ENCODE measurements around the gene MRPS12. TPM values are rescaled to one million over a fixed set of nuclear protein-coding genes. Genes with fewer than 3 reads are reported as not detected.
A peak's percentile ranks its signal among the peaks of the same experiment; 100 is the strongest.
"Not testable (repeated sequence)": the region's sequence is repeated elsewhere in the genome, so short reads cannot be mapped to it uniquely, and the experiment has no call there.

The MRPS12 gene
- total RNA-seq (10 to 100 TPM; 14.3 to 15.8 TPM), polyA plus RNA-seq (10 to 100 TPM; 24.9 to 33.3 TPM)
- long read RNA-seq, donor 1, transcript MRPS12-201 (3 exons, 1,207 nt), result major isoform, 6 of 13 reads
- long read RNA-seq, donor 1, partial matches to known transcripts, result 0 of 13 reads
- long read RNA-seq, donor 1, other reads (novel, unspliced or antisense), result 1 of 13 reads
- long read RNA-seq, donor 2, transcript MRPS12-201 (3 exons, 1,207 nt), result major isoform, 5 of 7 reads
- long read RNA-seq, donor 2, partial matches to known transcripts, result 0 of 7 reads
- long read RNA-seq, donor 2, other reads (novel, unspliced or antisense), result 0 of 7 reads

DNA sequence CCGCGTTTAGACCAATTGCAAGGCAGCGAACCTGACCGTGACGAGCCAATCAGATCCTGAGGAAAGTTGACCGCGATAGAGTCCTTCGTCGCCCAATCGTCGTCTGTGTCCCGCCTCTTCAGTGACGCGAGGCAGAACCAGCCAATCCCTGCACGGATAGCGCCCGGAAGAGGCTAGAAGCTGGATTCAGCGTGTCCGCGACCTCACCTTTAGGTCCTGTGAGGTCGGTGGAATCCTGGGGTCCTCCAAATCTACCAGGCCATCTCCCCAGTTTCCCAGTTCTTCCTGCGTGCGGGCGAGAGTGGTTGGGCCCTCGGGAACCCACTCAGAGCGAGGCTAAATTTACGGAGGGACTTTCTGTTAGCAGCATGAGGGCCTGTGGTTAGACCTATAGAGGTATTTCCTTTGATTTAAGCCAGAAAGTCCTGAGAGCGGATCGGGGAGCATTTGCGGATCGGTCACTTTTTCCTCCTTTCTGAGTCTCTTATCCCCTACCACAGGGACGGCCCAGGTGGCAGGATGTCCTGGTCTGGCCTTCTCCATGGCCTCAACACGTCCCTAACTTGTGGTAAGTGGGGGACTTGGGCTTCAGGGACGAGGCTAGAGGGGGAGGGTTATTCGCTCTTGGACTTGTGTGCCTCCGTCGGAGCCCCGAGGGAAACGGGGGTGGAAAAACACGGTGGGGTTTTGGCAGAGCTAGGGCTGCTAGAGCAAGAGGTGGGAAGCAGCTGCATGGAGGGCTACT lies at the start of gene MRPS12:
MRPS12 (plus strand) TSS at position 169 of the 745 bp plus-strand sequence; CDS start at position 520, 351 bp downstream.
- Histone ChIP-seq H3K36me3 (ENCODE audit: control insufficient read depth in 1 of 2, insufficient read depth in 2 of 2, low read length in 1 of 2) (no peaks in the 10 kb centered on the region), H3K27me3 (ENCODE audit: control insufficient read depth in 1 of 2, insufficient read depth in 2 of 2, low read length in 1 of 2) (no peaks in the 10 kb centered on the region), H3K4me1 (ENCODE audit: control insufficient read depth in 1 of 2, insufficient read depth in 2 of 2, low read length in 2 of 2) (no peaks in the 10 kb centered on the region), H3K9me3 (ENCODE audit: control insufficient read depth, low read length) (no peaks in the 10 kb centered on the region), H3K4me3 (ENCODE audit: low read length in 2 of 2) (peak within 1 kb of the TSS; percentile 58 to 92), H3K27ac (ENCODE audit: low read depth in 1 of 2, low read length in 2 of 2) (peak within 1 kb of the TSS in 1 of 2 donors; percentile 69)
- intact Hi-C loops (cut with DNase I), result loop anchor here (1.0 to 10.0 kb wide), 2 partner anchors 386 to 387 kb away; no protein-coding TSS in a partner anchor
- DNase-seq, result peak; percentile 99
- 0% methylated on average over 40 of the region's 40 CpGs for WGBS, 2 donors
- ATAC-seq (ENCODE audit: low FRiP score), result peak; percentile 98

DNA sequence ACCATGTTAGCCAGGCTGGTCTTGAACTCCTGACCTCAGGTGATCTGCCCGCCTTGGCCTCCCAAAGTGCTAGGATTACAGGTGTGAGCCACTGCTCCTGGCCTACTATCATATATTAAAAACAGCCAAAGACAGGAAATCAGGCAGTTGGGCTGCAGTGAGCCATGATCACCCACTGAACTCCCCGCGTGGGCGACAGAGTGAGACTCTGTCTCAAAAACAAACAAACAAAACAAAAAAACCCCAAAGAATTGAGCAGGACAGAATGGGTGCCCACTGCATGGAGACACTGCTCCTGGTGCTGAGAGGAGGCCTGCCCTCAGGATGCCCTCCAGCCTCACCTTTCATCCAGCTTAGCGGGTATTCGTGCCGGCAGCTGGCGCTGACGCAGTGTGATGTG lies 47.5 kb upstream of the MRPS12 start:
- Histone ChIP-seq H3K27me3 (ENCODE audit: control insufficient read depth in 1 of 2, insufficient read depth in 2 of 2, low read length in 1 of 2) (no peaks in the 10 kb centered on the region), H3K4me3 (ENCODE audit: low read length in 2 of 2) (no peak overlapping the region), H3K4me1 (ENCODE audit: control insufficient read depth in 1 of 2, insufficient read depth in 2 of 2, low read length in 2 of 2) (no peaks in the 10 kb centered on the region), H3K36me3 (ENCODE audit: control insufficient read depth in 1 of 2, insufficient read depth in 2 of 2, low read length in 1 of 2) (no peaks in the 10 kb centered on the region), H3K27ac (ENCODE audit: low read depth in 1 of 2, low read length in 2 of 2) (no peak overlapping the region), H3K9me3 (ENCODE audit: control insufficient read depth, low read length) (no peaks in the 10 kb centered on the region)
- WGBS, 2 donors, result 93 to 94% methylated on average over 9 of the region's 9 CpGs
- intact Hi-C loops (cut with DNase I), result loop anchor here in 1 of 2 donors (10.0 kb wide), 1 partner anchor 478 kb away; the partner anchor contains the start of gene FAM98C
- DNase-seq (no peak), ATAC-seq (ENCODE audit: low FRiP score) (no peak)

DNA sequence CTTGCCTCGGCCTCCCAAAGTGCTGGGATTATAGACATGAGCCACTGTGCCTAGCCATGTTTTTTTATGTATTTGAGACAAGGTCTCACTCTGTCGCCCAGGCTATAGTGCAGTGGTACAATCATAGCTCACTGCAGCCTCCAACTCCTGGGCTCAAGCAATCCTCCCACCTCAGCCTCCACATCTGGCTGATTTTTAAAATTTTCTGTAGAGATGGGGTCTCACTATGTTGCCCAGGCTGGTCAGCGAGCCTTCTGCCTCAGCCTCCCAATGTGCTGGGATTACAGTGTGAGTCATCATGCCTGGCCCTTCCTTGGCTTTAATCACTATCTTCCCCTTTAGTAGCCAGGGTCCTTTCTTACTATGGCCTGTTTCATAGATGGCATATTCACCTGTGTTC lies 46.1 kb upstream of the MRPS12 start:
- not testable (repeated sequence) for H3K9me3 ChIP-seq (ENCODE audit: control insufficient read depth, low read length); H3K4me1 ChIP-seq (ENCODE audit: control insufficient read depth in 1 of 2, insufficient read depth in 2 of 2, low read length in 2 of 2); H3K36me3 ChIP-seq (ENCODE audit: control insufficient read depth in 1 of 2, insufficient read depth in 2 of 2, low read length in 1 of 2); DNase-seq; H3K4me3 ChIP-seq (ENCODE audit: low read length in 2 of 2); H3K27me3 ChIP-seq (ENCODE audit: control insufficient read depth in 1 of 2, insufficient read depth in 2 of 2, low read length in 1 of 2); H3K27ac ChIP-seq (ENCODE audit: low read depth in 1 of 2, low read length in 2 of 2); ATAC-seq (ENCODE audit: low FRiP score)
- intact Hi-C loops (cut with DNase I), result loop anchor here in 1 of 2 donors (10.0 kb wide), 1 partner anchor 480 kb away; the partner anchor contains the start of gene FAM98C
- 95 to 97% methylated on average over 3 of the region's 3 CpGs for WGBS, 2 donors

DNA sequence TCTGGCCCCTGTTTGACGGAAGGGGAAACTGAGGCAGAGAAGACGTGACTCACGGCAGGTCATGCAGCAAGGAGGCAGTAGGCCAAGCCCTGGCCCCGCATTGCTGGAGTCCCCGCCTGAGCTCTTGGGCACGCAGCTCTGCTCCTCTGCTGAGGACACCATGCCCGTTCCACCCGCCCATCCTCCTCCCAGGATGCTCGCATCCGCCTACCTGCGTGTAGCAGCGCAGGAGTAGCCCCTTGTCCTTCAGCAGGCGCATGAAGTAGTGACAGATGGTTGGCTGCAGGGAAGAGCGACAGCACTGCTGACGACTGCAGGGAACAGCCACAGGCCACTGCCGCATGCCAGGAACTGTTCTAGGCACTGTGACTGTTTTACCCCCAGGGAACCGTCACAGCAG lies 41.9 kb upstream of the MRPS12 start:
- H3K27ac ChIP-seq (ENCODE audit: low read depth in 1 of 2, low read length in 2 of 2), result no peak overlapping the region
- 93% methylated on average over 17 of the region's 17 CpGs for WGBS, 2 donors
- no peaks in the 10 kb centered on the region for H3K4me1 ChIP-seq (ENCODE audit: control insufficient read depth in 1 of 2, insufficient read depth in 2 of 2, low read length in 2 of 2)
- ATAC-seq (ENCODE audit: low FRiP score) (no peak), DNase-seq (no peak)
- H3K36me3 ChIP-seq (ENCODE audit: control insufficient read depth in 1 of 2, insufficient read depth in 2 of 2, low read length in 1 of 2), result peaks cover 0 to 6% of the 10 kb centered on the region in 2 donors
- no peak overlapping the region for H3K4me3 ChIP-seq (ENCODE audit: low read length in 2 of 2)
- H3K27me3 ChIP-seq (ENCODE audit: control insufficient read depth in 1 of 2, insufficient read depth in 2 of 2, low read length in 1 of 2), result no peaks in the 10 kb centered on the region
- intact Hi-C loops (cut with DNase I), result loop anchor here in 1 of 2 donors (10.0 kb wide), 1 partner anchor 484 kb away; the partner anchor contains the start of gene FAM98C
- no peaks in the 10 kb centered on the region for H3K9me3 ChIP-seq (ENCODE audit: control insufficient read depth, low read length)

DNA sequence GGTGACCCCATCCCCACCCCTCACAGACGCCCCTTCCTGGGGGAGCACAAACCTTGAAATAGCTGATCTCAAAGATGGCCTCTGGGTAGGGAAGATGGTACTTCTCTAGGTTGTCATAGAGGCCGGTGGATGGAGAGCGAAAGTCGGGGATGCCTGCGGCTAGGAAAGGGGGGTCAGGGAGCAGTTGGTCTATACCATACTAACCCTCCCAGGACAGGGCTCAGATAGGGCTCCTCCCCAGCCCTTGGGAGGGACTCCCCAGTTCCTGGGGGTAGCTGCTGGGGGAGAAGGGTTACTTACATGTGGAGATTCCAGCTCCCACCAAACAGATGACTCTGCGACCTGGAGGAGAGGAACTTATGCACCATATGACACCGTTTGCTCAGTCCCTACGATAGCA lies 40.9 kb upstream of the MRPS12 start:
- 90 to 93% methylated on average over 8 of the region's 8 CpGs for WGBS, 2 donors
- Histone ChIP-seq H3K36me3 (ENCODE audit: control insufficient read depth in 1 of 2, insufficient read depth in 2 of 2, low read length in 1 of 2) (peaks cover 0 to 6% of the 10 kb centered on the region in 2 donors), H3K9me3 (ENCODE audit: control insufficient read depth, low read length) (no peaks in the 10 kb centered on the region), H3K4me1 (ENCODE audit: control insufficient read depth in 1 of 2, insufficient read depth in 2 of 2, low read length in 2 of 2) (no peaks in the 10 kb centered on the region), H3K4me3 (ENCODE audit: low read length in 2 of 2) (no peak overlapping the region), H3K27me3 (ENCODE audit: control insufficient read depth in 1 of 2, insufficient read depth in 2 of 2, low read length in 1 of 2) (no peaks in the 10 kb centered on the region), H3K27ac (ENCODE audit: low read depth in 1 of 2, low read length in 2 of 2) (no peak overlapping the region)
- intact Hi-C loops (cut with DNase I), result loop anchor here in 1 of 2 donors (10.0 kb wide), 1 partner anchor 485 kb away; the partner anchor contains the start of gene FAM98C
- DNase-seq (no peak), ATAC-seq (ENCODE audit: low FRiP score) (no peak)

DNA sequence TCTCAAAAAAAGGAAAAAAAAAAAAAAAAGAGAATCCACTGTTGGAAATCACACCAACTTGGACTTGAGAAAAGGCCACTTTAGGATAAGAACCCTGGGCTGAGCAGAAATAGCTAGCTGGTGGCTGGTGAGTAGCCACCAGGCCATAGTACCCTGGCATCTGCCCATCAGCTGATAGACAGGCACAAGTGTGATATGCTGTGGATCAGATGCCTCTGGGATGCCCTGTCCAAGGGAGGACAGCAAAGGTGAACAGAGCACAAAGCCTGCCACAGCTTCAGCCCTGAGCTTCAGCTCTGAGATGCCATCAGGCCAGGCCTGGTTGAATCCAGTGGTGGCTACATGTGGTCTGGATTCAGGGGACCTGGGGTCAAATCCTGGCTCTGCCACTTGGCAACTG lies 40.1 kb upstream of the MRPS12 start:
- intact Hi-C loops (cut with DNase I), result no loop called here
- ATAC-seq (ENCODE audit: low FRiP score), result no peak

DNA sequence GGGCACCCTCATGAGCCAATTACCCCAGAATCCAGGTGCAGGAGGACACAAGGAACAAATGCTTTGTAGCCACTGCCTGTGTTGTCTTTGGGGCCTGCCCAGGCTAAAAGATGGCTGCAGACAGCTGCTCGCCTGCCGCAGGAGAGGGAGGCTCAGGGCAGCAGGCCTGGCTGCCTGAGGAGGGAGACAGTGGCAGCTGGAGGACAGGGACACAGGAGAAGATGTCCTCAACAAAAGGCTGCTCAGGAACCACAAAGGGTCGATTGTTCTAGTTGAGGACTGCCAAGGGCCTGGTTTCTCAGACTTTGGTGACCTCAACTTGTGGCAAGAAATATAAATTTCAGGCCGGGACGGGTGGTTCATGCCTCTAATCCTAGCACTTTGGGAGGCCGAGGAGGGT lies 39.0 kb upstream of the MRPS12 start:
- Histone ChIP-seq H3K4me3 (ENCODE audit: low read length in 2 of 2) (no peak overlapping the region), H3K4me1 (ENCODE audit: control insufficient read depth in 1 of 2, insufficient read depth in 2 of 2, low read length in 2 of 2) (no peaks in the 10 kb centered on the region), H3K27ac (ENCODE audit: low read depth in 1 of 2, low read length in 2 of 2) (no peak overlapping the region), H3K36me3 (ENCODE audit: control insufficient read depth in 1 of 2, insufficient read depth in 2 of 2, low read length in 1 of 2) (peaks cover 0 to 6% of the 10 kb centered on the region in 2 donors), H3K27me3 (ENCODE audit: control insufficient read depth in 1 of 2, insufficient read depth in 2 of 2, low read length in 1 of 2) (no peaks in the 10 kb centered on the region), H3K9me3 (ENCODE audit: control insufficient read depth, low read length) (no peaks in the 10 kb centered on the region)
- no peak for DNase-seq
- ATAC-seq (ENCODE audit: low FRiP score), result no peak
- intact Hi-C loops (cut with DNase I), result no loop called here
- WGBS, 2 donors, result 85% methylated on average over 6 of the region's 6 CpGs

More for the DNA sequence above, 40.1 kb upstream of the MRPS12 start:
- Histone ChIP-seq H3K4me1 (ENCODE audit: control insufficient read depth in 1 of 2, insufficient read depth in 2 of 2, low read length in 2 of 2) (no peaks in the 10 kb centered on the region), H3K27me3 (ENCODE audit: control insufficient read depth in 1 of 2, insufficient read depth in 2 of 2, low read length in 1 of 2) (no peaks in the 10 kb centered on the region), H3K36me3 (ENCODE audit: control insufficient read depth in 1 of 2, insufficient read depth in 2 of 2, low read length in 1 of 2) (peaks cover 0 to 6% of the 10 kb centered on the region in 2 donors), H3K27ac (ENCODE audit: low read depth in 1 of 2, low read length in 2 of 2) (no peak overlapping the region), H3K4me3 (ENCODE audit: low read length in 2 of 2) (no peak overlapping the region), H3K9me3 (ENCODE audit: control insufficient read depth, low read length) (no peaks in the 10 kb centered on the region)
- DNase-seq, result no peak

DNA sequence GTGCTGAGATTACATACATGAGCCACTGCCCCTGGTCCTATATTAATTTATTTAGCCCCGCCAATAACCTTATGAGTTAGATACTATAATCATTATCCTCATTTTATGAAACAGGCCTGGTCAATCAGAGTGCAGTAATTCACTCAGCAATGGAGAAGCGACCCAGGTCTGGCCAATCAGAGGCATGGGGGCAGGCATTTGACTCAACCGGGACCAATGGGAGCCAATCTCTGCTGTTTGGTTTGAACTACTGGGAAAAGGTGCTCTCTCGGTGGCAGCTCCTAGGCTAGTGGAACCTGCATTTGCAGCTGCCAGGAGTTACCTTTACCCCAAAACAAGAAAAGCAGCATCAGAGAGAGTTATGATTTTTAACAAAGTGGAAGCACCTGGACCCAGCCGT lies 37.9 kb upstream of the MRPS12 start:
- DNase-seq (no peak), ATAC-seq (ENCODE audit: low FRiP score) (no peak)
- Histone ChIP-seq H3K27me3 (ENCODE audit: control insufficient read depth in 1 of 2, insufficient read depth in 2 of 2, low read length in 1 of 2) (no peaks in the 10 kb centered on the region), H3K27ac (ENCODE audit: low read depth in 1 of 2, low read length in 2 of 2) (no peak overlapping the region), H3K36me3 (ENCODE audit: control insufficient read depth in 1 of 2, insufficient read depth in 2 of 2, low read length in 1 of 2) (peaks cover 0 to 6% of the 10 kb centered on the region in 2 donors), H3K4me3 (ENCODE audit: low read length in 2 of 2) (no peak overlapping the region), H3K4me1 (ENCODE audit: control insufficient read depth in 1 of 2, insufficient read depth in 2 of 2, low read length in 2 of 2) (no peaks in the 10 kb centered on the region), H3K9me3 (ENCODE audit: control insufficient read depth, low read length) (no peaks in the 10 kb centered on the region)
- intact Hi-C loops (cut with DNase I), result no loop called here
- 91 to 93% methylated on average over 5 of the region's 5 CpGs for WGBS, 2 donors

Measured in aorta (tissue), 5 donors.